GM13977 (cell line): ENCODE measurements around the gene TCERG1L.

Experiments used
- DNase-seq: peaks from one replicate; pipeline ENCODE4 v3.0.0; 2012; ENCODE audit warnings: low spot score
- CTCF ChIP-seq: IDR thresholded peaks from 2 replicates; pipeline ENCODE4 v1.5.1; 2012; ENCODE audit warnings: mild to moderate bottlenecking, control low read depth; ENCODE audit not compliant: insufficient read depth; ENCODE audit errors: extremely low read depth, missing control alignments
- in situ Hi-C: fragments of 300-500 bp; cut with MboI; formaldehyde crosslinking; loops from one replicate; pipeline ENCODE4 v1.12.0; 2022; ENCODE audit warnings: low sequenced_read_pairs, low pct_unique_long_range_greater_than_20kb, mixed read lengths, inconsistent platforms; ENCODE audit not compliant: unreplicated experiment

The TCERG1L gene

GRCh38 chr10:131099028-131099726 lies 212.3 kb downstream of the TCERG1L start:
- DNase-seq, result no peak

GRCh38 chr10:131098416-131098952 lies 213.0 kb downstream of the TCERG1L start:
- DNase-seq, result no peak
- no peak for TF ChIP-seq CTCF
- in situ Hi-C loops, result no loop called here

More at GRCh38 chr10:131099028-131099726, 212.3 kb downstream of the TCERG1L start:
- no peak for TF ChIP-seq CTCF
- in situ Hi-C loops, result no loop called here

- in situ Hi-C loops, result no loop called here
These were observed 215.5 kb downstream of the TCERG1L start for GRCh38 chr10:131096031-131096430.

GRCh38 chr10:131095313-131095580 lies 216.3 kb downstream of the TCERG1L start:
- in situ Hi-C loops, result no loop called here
- DNase-seq, result no peak
- TF ChIP-seq CTCF, result no peak

More at GRCh38 chr10:131096031-131096430, 215.5 kb downstream of the TCERG1L start:
- no peak for TF ChIP-seq CTCF
- no peak for DNase-seq

- no peak for DNase-seq
- no peak for TF ChIP-seq CTCF
- in situ Hi-C loops, result no loop called here
These were observed 216.8 kb downstream of the TCERG1L start for GRCh38 chr10:131094527-131095312.

- in situ Hi-C loops, result no loop called here
- TF ChIP-seq CTCF, result no peak
These were observed 217.6 kb downstream of the TCERG1L start for GRCh38 chr10:131093795-131094366.

More at GRCh38 chr10:131093795-131094366, 217.6 kb downstream of the TCERG1L start:
- DNase-seq, result no peak
